Activated T-helper 17 cell treated with anti-CD3 and anti-CD28 coated beads, Interleukin-2, amount 50 U/mL, for 72 hours (primary cell): ENCODE results near the gene PLXNB1. TPM values are rescaled to one million over a fixed set of nuclear protein-coding genes. Genes with fewer than 3 reads are reported as not detected.
"Not testable (repeated sequence)": the region's sequence is repeated elsewhere in the genome, so short reads cannot be mapped to it uniquely, and the experiment has no call there.

Source experiments
- ATAC-seq: fragments of 150-1000 bp; cut with Tn5 transposase; replicated peaks from 2 replicates; pipeline ENCODE4 v1.10.0; 2021; ENCODE audit warnings: mild to moderate bottlenecking, moderate library complexity
- H3K27ac Mint-ChIP-seq: one replicate; pipeline ENCODE4 v1.8.0; 2022; ENCODE audit warnings: mixed read lengths
- H3K27me3 Mint-ChIP-seq: one replicate; pipeline ENCODE4 v1.8.0; 2022; ENCODE audit warnings: mixed read lengths
- H3K36me3 Mint-ChIP-seq: one replicate; pipeline ENCODE4 v1.8.0; 2022; ENCODE audit warnings: low read depth, mild to moderate bottlenecking, mixed read lengths
- H3K4me1 Mint-ChIP-seq: one replicate; pipeline ENCODE4 v1.8.0; 2022; ENCODE audit warnings: mixed read lengths
- H3K4me3 Mint-ChIP-seq: one replicate; pipeline ENCODE4 v1.8.0; 2022; ENCODE audit warnings: mild to moderate bottlenecking, mixed read lengths
- H3K9me3 Mint-ChIP-seq: one replicate; pipeline ENCODE4 v1.8.0; 2022; ENCODE audit warnings: mixed read lengths
- total RNA-seq, 2 donors: library from RNA; stranded (reverse); gene quantifications; one replicate each; pipeline ENCODE4 v1.2.3, GENCODE V29; 2022

The PLXNB1 gene
- total RNA-seq, 2 donors from 2014 or later: 3.5 to 3.8 TPM

- no peak for ATAC-seq
- peaks cover 33% of the 10 kb centered on the region for H3K4me1 Mint-ChIP-seq
- no peaks in the 10 kb centered on the region for H3K9me3 Mint-ChIP-seq
- H3K36me3 Mint-ChIP-seq: peaks cover 58% of the 10 kb centered on the region
- H3K4me3 Mint-ChIP-seq: peak overlapping the region; percentile 97
- H3K27ac Mint-ChIP-seq: peak overlapping the region; percentile 96
- no peaks in the 10 kb centered on the region for H3K27me3 Mint-ChIP-seq
Measured at GRCh38 chr3:48467473-48468267, 37.8 kb upstream of the PLXNB1 start.

GRCh38 chr3:48467110-48467454, 37.2 kb upstream of the PLXNB1 start:
- H3K4me3 Mint-ChIP-seq: peak overlapping the region; percentile 97
- H3K27ac Mint-ChIP-seq: peak overlapping the region; percentile 96
- no peaks in the 10 kb centered on the region for H3K9me3 Mint-ChIP-seq
- peaks cover 33% of the 10 kb centered on the region for H3K4me1 Mint-ChIP-seq
- H3K36me3 Mint-ChIP-seq: peaks cover 57% of the 10 kb centered on the region
- peak; percentile 7 for ATAC-seq
- H3K27me3 Mint-ChIP-seq: no peaks in the 10 kb centered on the region

DNA sequence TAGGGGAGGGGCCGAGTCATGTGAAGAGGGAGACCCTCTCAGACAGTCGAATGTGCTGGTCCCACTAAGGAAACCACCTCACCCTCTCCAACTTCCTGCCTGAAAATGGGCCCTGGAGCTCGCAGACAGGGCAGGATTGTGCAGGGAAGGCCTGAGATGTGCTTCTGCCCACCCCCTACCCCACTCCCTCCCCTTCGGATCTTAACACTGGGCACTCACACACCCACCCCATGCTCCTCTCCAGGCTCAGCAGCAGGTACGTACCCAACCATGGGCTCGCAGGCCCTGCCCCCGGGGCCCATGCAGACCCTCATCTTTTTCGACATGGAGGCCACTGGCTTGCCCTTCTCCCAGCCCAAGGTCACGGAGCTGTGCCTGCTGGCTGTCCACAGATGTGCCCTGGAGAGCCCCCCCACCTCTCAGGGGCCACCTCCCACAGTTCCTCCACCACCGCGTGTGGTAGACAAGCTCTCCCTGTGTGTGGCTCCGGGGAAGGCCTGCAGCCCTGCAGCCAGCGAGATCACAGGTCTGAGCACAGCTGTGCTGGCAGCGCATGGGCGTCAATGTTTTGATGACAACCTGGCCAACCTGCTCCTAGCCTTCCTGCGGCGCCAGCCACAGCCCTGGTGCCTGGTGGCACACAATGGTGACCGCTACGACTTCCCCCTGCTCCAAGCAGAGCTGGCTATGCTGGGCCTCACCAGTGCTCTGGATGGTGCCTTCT, 36.7 kb upstream of the PLXNB1 start:
- peak overlapping the region; percentile 96 for H3K27ac Mint-ChIP-seq
- no peaks in the 10 kb centered on the region for H3K27me3 Mint-ChIP-seq
- H3K9me3 Mint-ChIP-seq: no peaks in the 10 kb centered on the region
- peaks cover 57% of the 10 kb centered on the region for H3K36me3 Mint-ChIP-seq
- peak overlapping the region; percentile 97 for H3K4me3 Mint-ChIP-seq
- peak; percentile 53 for ATAC-seq
- peaks cover 33% of the 10 kb centered on the region for H3K4me1 Mint-ChIP-seq

DNA sequence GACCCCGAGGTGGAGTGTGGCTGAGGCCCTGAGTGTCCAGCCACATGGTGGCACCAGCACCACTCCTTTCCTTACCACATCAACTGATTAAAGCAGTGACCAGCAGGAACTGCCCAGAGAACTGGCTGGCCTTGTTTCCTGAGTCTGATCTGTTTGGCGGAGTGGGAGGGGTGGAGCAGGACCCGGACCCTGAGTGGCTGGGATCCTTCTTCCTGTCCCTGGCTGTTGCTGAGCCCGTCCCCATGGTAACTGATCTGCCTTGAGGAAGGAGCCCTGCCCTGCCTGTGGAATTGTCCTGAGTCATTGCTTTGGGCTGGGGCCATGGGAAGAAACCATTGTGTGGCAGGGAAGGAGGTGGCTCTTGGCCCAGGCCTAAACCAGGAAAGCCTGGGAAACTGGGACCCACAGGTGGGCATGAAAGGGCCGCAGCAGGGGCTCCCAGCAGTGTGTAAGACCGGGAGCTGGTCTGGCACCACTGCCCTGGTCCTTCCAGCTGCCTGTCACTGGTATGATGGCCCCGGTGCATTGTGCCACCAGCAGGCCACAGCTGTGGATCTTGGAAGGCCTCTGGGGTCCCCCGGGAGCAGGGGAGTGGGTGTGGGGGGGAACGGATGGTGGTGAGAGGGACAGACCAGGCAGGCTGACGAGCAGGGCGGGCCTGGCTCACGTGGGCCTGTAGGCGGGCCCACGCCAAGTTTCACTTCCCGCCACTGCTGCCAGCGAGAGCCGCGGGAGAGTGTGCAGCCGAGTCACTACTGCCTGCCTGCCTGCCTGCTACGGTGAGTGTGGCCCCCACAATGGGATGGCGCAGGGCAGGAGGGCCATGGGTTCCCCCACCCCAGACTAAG, 35.9 kb upstream of the PLXNB1 start:
- H3K27ac Mint-ChIP-seq: peak overlapping the region; percentile 96
- H3K4me1 Mint-ChIP-seq: peaks cover 33% of the 10 kb centered on the region
- H3K4me3 Mint-ChIP-seq: peak overlapping the region; percentile 97
- peak; percentile 95 for ATAC-seq
- peaks cover 62% of the 10 kb centered on the region for H3K36me3 Mint-ChIP-seq
- H3K9me3 Mint-ChIP-seq: no peaks in the 10 kb centered on the region
- H3K27me3 Mint-ChIP-seq: no peaks in the 10 kb centered on the region

DNA sequence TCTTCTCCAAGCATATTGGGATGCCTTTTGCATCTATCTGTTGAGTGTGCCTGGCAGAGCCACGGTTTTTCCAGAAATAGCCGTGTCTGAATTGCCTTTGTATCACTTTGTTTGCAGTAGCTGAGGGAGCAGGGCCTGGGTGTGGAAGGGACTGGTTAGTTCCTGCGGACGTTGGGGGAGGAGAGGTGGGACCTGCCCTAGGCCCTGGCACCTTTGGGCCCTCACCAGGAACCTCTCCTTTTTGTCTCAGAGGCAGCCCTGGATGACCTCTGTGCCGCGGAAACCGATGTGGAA, 35.3 kb upstream of the PLXNB1 start:
- H3K36me3 Mint-ChIP-seq: peaks cover 62% of the 10 kb centered on the region
- peak overlapping the region; percentile 96 for H3K27ac Mint-ChIP-seq
- H3K27me3 Mint-ChIP-seq: no peaks in the 10 kb centered on the region
- ATAC-seq: no peak
- peak overlapping the region; percentile 97 for H3K4me3 Mint-ChIP-seq
- peaks cover 32% of the 10 kb centered on the region for H3K4me1 Mint-ChIP-seq
- H3K9me3 Mint-ChIP-seq: no peaks in the 10 kb centered on the region

GRCh38 chr3:48464713-48465221, 34.9 kb upstream of the PLXNB1 start:
- Mint-ChIP-seq H3K4me3 (peak overlapping the region; percentile 97), H3K27ac (peak overlapping the region; percentile 96), H3K27me3 (no peaks in the 10 kb centered on the region), H3K9me3 (no peaks in the 10 kb centered on the region), H3K36me3 (peaks cover 62% of the 10 kb centered on the region), H3K4me1 (peaks cover 27% of the 10 kb centered on the region)
- ATAC-seq: no peak

- H3K4me1 Mint-ChIP-seq: peaks cover 17% of the 10 kb centered on the region
- H3K9me3 Mint-ChIP-seq: no peaks in the 10 kb centered on the region
- H3K4me3 Mint-ChIP-seq: no peak overlapping the region
- peaks cover 62% of the 10 kb centered on the region for H3K36me3 Mint-ChIP-seq
- no peaks in the 10 kb centered on the region for H3K27me3 Mint-ChIP-seq
- ATAC-seq: no peak
- H3K27ac Mint-ChIP-seq: no peak overlapping the region
Measured at GRCh38 chr3:48463703-48464102, 33.8 kb upstream of the PLXNB1 start.

DNA sequence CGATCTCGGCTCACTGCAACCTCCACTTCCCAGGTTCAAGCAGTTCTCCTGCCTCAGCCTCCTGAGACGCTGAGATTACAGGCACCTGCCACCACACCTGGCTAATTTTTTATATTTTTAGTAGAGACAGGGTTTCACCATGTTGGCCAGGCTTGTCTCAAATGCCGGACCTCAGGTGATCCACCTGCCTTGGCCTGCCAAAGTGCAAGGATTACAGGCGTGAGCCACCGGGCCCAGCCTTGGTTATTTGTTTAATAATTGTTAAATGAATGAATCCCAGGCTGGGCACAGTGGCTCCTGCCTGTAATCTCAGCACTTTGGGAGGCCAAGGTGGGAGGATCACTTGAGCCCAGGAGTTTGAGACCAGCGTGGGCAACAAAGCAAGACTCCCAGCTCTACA, 31.9 kb upstream of the PLXNB1 start:
- ATAC-seq: not testable (repeated sequence)

DNA sequence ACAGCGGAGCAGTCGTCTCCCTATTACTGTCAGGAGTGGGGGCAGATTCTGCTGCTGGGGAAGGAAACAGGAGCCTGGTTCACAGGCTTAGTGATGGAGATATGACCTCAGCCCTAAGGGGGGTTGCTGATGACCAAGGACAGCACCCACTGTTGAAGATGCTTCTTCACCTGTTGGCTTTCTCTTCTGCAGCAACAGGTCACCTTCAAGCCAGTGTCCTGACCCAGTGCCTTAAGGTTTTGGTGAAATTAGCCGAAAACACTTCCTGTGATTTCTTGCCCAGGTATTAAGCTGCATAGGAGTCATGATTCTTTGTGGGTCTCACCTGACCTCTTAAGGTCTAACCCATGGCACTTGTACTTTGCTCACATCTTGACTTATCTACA, 30.6 kb upstream of the PLXNB1 start:
- no peak for ATAC-seq
- no peaks in the 10 kb centered on the region for H3K9me3 Mint-ChIP-seq
- H3K36me3 Mint-ChIP-seq: peaks cover 58% of the 10 kb centered on the region
- H3K4me3 Mint-ChIP-seq: no peak overlapping the region
- peaks cover 4% of the 10 kb centered on the region for H3K4me1 Mint-ChIP-seq
- H3K27ac Mint-ChIP-seq: no peak overlapping the region
- no peaks in the 10 kb centered on the region for H3K27me3 Mint-ChIP-seq

More for the DNA sequence above, 31.9 kb upstream of the PLXNB1 start:
- not testable (repeated sequence) for H3K27me3 Mint-ChIP-seq, H3K27ac Mint-ChIP-seq, H3K9me3 Mint-ChIP-seq, H3K4me3 Mint-ChIP-seq, H3K4me1 Mint-ChIP-seq
- peaks cover 58% of the 10 kb centered on the region for H3K36me3 Mint-ChIP-seq

- no peak overlapping the region for H3K27ac Mint-ChIP-seq
- H3K9me3 Mint-ChIP-seq: no peaks in the 10 kb centered on the region
Measured at GRCh38 chr3:48459773-48460516, 30.1 kb upstream of the PLXNB1 start.

GRCh38 chr3:48459331-48459730, 29.4 kb upstream of the PLXNB1 start:
- Mint-ChIP-seq H3K27ac (peak overlapping the region; percentile 20), H3K4me3 (no peak overlapping the region), H3K36me3 (peaks cover 66% of the 10 kb centered on the region), H3K4me1 (no peaks in the 10 kb centered on the region), H3K9me3 (no peaks in the 10 kb centered on the region), H3K27me3 (no peaks in the 10 kb centered on the region)
- ATAC-seq: no peak

More at GRCh38 chr3:48459773-48460516, 30.1 kb upstream of the PLXNB1 start:
- Mint-ChIP-seq H3K36me3 (peaks cover 59% of the 10 kb centered on the region), H3K4me1 (no peaks in the 10 kb centered on the region), H3K27me3 (no peaks in the 10 kb centered on the region), H3K4me3 (no peak overlapping the region)
- no peak for ATAC-seq

DNA sequence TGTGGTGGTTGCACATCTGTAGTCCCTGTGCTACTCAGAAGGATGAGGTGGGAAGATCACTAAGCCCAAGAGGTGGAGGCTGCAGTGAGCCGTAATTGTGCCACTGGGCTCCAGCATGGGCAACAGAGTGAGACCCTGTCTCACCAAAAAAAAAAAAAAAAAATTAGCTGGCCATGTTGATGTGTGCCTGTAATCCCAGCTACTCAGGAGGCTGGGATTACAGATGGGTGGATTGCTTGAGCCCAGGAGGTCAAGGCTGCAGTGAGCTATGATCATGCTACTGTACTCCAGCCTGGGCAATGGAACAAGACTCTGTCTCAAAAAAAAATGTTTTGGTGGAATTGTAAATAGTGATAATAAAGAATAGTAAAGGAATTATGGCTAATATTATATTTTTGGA, 26.6 kb upstream of the PLXNB1 start:
- no peak for ATAC-seq
- no peaks in the 10 kb centered on the region for H3K27me3 Mint-ChIP-seq

DNA sequence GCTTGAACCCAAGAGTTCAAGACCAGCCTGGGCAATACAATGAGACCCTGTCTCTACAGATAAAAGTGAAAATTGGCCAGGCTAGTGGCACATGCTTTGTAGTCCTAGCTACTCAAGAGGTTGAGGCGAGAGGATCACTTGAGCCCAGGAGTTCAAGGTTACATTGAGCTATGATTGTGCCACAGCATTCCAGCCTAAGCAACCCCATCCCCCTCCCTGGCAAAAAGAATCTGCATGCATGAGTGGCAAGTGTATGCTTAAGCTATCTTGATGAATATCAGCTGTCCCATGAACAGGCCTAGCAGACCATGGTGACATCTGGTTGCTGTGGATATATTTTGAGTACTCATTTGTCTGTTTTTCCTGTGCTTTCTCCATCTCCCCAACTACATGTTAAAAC, 21.4 kb upstream of the PLXNB1 start:
- no peak overlapping the region for H3K4me3 Mint-ChIP-seq
- H3K27me3 Mint-ChIP-seq: no peaks in the 10 kb centered on the region
- H3K36me3 Mint-ChIP-seq: peaks cover 79% of the 10 kb centered on the region
- no peak overlapping the region for H3K27ac Mint-ChIP-seq
- no peak for ATAC-seq
- peaks cover 6% of the 10 kb centered on the region for H3K4me1 Mint-ChIP-seq
- no peaks in the 10 kb centered on the region for H3K9me3 Mint-ChIP-seq

More for the DNA sequence above, 26.6 kb upstream of the PLXNB1 start:
- Mint-ChIP-seq H3K4me1 (no peaks in the 10 kb centered on the region), H3K9me3 (no peaks in the 10 kb centered on the region), H3K36me3 (peaks cover 94% of the 10 kb centered on the region), H3K27ac (no peak overlapping the region), H3K4me3 (no peak overlapping the region)
